ENCODE data around the gene KDM6A. TPM values are rescaled to one million over a fixed set of nuclear protein-coding genes. Genes with fewer than 3 reads are reported as not detected.
"Not testable (repeated sequence)": the region's sequence is repeated elsewhere in the genome, so short reads cannot be mapped to it uniquely, and the experiment has no call there.

KDM6A gene
- total RNA-seq, 6 donors from 2014 or later, result 19.9 to 62.0 (median 26.6) TPM

GRCh38 chrX:44931441-44931973 is 58.5 kb downstream of the KDM6A start:
- no peak overlapping the region for H3K4me3 ChIP-seq
- no peaks in the 10 kb centered on the region for H3K9me3 ChIP-seq
- WGBS, 2 donors, result 84 to 86% methylated on average over 4 of the region's 4 CpGs
- H3K36me3 ChIP-seq, result no peaks in the 10 kb centered on the region
- H3K27me3 ChIP-seq, result no peaks in the 10 kb centered on the region
- H3K27ac ChIP-seq, result no peak overlapping the region
- ATAC-seq (ENCODE audit: low FRiP score in 2 of 2), result no peak
- no peak for DNase-seq
- TF ChIP-seq POLR2A (IDR thresholded peaks at IDR 0.05) (no peak), EP300 (IDR thresholded peaks at IDR 0.05) (no peak), POLR2AphosphoS5 (IDR thresholded peaks at IDR 0.05) (no peak)
- TF ChIP-seq, protein P1, sequence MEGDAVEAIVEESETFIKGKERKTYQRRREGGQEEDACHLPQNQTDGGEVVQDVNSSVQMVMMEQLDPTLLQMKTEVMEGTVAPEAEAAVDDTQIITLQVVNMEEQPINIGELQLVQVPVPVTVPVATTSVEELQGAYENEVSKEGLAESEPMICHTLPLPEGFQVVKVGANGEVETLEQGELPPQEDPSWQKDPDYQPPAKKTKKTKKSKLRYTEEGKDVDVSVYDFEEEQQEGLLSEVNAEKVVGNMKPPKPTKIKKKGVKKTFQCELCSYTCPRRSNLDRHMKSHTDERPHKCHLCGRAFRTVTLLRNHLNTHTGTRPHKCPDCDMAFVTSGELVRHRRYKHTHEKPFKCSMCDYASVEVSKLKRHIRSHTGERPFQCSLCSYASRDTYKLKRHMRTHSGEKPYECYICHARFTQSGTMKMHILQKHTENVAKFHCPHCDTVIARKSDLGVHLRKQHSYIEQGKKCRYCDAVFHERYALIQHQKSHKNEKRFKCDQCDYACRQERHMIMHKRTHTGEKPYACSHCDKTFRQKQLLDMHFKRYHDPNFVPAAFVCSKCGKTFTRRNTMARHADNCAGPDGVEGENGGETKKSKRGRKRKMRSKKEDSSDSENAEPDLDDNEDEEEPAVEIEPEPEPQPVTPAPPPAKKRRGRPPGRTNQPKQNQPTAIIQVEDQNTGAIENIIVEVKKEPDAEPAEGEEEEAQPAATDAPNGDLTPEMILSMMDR (IDR thresholded peaks at IDR 0.05), result no peak
- H3K4me1 ChIP-seq, result peaks cover 0 to 30% (median 13%) of the 10 kb centered on the region in 4 donors

DNA sequence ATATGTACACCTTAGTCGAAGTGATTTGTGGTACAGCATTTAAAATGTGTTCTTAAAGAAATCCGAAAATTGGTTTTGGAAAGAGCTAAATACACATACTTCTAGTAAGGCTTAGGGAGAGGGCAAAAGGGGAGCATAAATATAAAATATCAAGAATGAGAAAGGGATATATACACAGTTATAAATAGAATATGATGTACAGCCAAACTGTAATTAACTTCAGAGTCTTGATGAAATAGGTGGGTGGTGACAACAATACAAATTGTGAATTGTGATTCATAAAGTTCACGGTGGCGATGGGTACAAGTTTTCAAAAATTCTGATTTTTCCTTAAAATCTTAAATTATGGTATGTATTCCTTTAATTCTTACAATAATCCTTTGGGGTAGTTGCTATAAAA is 62.2 kb downstream of the KDM6A start:
- Histone ChIP-seq H3K9me3 (no peaks in the 10 kb centered on the region), H3K27ac (no peak overlapping the region)

GRCh38 chrX:44935640-44936039 is 62.7 kb downstream of the KDM6A start:
- H3K4me3 ChIP-seq, result no peak overlapping the region
- 87 to 90% methylated on average over 4 to 5 of the region's 5 CpGs for WGBS, 2 donors

More for the DNA sequence above, 62.2 kb downstream of the KDM6A start:
- Histone ChIP-seq H3K4me3 (no peak overlapping the region), H3K27me3 (no peaks in the 10 kb centered on the region), H3K36me3 (no peaks in the 10 kb centered on the region), H3K4me1 (peaks cover 0 to 35% (median 18%) of the 10 kb centered on the region in 4 donors)
- TF ChIP-seq POLR2AphosphoS5 (IDR thresholded peaks at IDR 0.05) (no peak), EP300 (IDR thresholded peaks at IDR 0.05) (no peak), POLR2A (IDR thresholded peaks at IDR 0.05) (no peak)
- TF ChIP-seq, protein P1 (IDR thresholded peaks at IDR 0.05), result no peak
- DNase-seq (no peak), ATAC-seq (ENCODE audit: low FRiP score in 2 of 2) (no peak)
- 81 to 93% methylated on average over 4 of the region's 4 CpGs for WGBS, 2 donors

DNA sequence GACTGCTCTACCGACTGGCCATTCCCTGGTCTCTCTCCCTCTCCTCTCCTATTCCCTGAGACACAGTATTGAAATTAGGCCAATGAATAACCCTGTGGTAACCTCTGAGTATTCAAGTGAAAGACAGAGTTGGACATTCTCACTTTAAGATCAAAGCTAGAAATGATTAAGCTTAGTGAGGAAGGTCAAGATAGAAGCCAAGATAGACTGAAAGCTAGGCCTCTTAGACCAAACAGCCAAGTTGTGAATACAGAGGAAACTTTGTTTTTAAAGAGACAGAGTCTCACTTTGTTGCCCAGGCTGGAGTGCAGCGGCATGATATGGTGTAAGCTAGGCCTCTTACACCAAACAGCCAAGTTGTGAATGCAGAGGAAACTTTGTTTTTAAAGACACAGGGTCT is 64.6 kb downstream of the KDM6A start:
- TF ChIP-seq POLR2A (IDR thresholded peaks at IDR 0.05) (no peak), POLR2AphosphoS5 (IDR thresholded peaks at IDR 0.05) (no peak), EP300 (IDR thresholded peaks at IDR 0.05) (no peak)
- TF ChIP-seq, protein P1 (IDR thresholded peaks at IDR 0.05), result no peak
- Histone ChIP-seq H3K4me3 (no peak overlapping the region), H3K27me3 (no peaks in the 10 kb centered on the region), H3K9me3 (no peaks in the 10 kb centered on the region), H3K27ac (no peak overlapping the region), H3K36me3 (no peaks in the 10 kb centered on the region), H3K4me1 (peaks cover 0 to 35% (median 18%) of the 10 kb centered on the region in 4 donors)
- DNase-seq, result no peak
- WGBS, 2 donors, result 64 to 77% methylated on average over 2 of the region's 2 CpGs
- no peak for ATAC-seq (ENCODE audit: low FRiP score in 2 of 2)

More at GRCh38 chrX:44935640-44936039, 62.7 kb downstream of the KDM6A start:
- Histone ChIP-seq H3K27me3 (no peaks in the 10 kb centered on the region), H3K36me3 (no peaks in the 10 kb centered on the region), H3K4me1 (peaks cover 0 to 35% (median 18%) of the 10 kb centered on the region in 4 donors), H3K27ac (no peak overlapping the region), H3K9me3 (no peaks in the 10 kb centered on the region)
- ATAC-seq (ENCODE audit: low FRiP score in 2 of 2), result no peak
- TF ChIP-seq EP300 (IDR thresholded peaks at IDR 0.05) (no peak), POLR2AphosphoS5 (IDR thresholded peaks at IDR 0.05) (no peak), POLR2A (IDR thresholded peaks at IDR 0.05) (no peak)
- TF ChIP-seq, protein P1 (IDR thresholded peaks at IDR 0.05), result no peak
- no peak for DNase-seq

DNA sequence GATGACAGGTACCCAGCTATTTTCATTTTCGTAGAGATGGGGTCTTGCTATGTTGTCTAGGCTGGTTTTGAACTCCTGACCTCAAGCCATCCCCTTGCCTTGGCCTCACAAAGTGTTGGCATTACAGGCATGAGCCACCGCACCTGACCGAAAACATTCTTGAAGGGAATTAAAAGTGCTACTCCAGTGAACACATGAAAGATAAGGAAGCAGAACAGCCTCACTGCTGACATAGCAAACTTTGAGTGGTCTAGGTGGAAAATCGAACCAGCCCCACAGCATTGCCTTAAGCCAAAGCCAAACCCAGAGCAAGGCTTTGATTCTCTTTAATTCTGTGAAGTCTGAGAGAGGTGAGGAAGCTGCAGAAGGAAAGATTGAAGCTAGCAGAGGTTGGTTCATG is 65.1 kb downstream of the KDM6A start:
- ATAC-seq (ENCODE audit: low FRiP score in 2 of 2), result no peak
- Histone ChIP-seq H3K36me3 (no peaks in the 10 kb centered on the region), H3K4me1 (peaks cover 0 to 35% (median 18%) of the 10 kb centered on the region in 4 donors), H3K27me3 (no peaks in the 10 kb centered on the region), H3K4me3 (no peak overlapping the region), H3K27ac (no peak overlapping the region), H3K9me3 (no peaks in the 10 kb centered on the region)
- DNase-seq, result no peak
- WGBS, 2 donors, result 59 to 78% methylated on average over 4 of the region's 4 CpGs
- TF ChIP-seq EP300 (IDR thresholded peaks at IDR 0.05) (no peak), POLR2AphosphoS5 (IDR thresholded peaks at IDR 0.05) (no peak)

DNA sequence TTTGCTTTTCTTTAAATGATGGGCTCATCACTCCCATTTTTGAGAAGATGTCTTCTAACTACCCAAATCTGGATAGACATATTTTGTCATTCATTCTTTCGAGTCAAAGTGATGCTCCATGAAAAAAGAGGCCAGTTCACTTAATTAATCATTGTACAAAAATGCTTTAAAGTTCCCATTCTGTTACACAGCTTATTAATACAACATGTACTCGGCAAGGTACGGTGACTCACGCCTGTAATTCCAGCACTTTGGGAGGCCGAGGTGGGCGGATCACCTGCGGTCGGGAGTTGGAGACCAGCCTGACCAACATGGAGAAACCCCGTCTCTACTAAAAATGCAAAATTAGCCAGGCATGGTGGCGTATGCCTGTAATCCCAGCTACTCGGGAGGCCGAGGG is 67.6 kb downstream of the KDM6A start:
- not testable (repeated sequence) for H3K27ac ChIP-seq; H3K36me3 ChIP-seq; ATAC-seq (ENCODE audit: low FRiP score in 2 of 2); DNase-seq; H3K4me3 ChIP-seq; H3K9me3 ChIP-seq; H3K27me3 ChIP-seq
- H3K4me1 ChIP-seq, result peaks cover 0 to 22% (median 11%) of the 10 kb centered on the region in 4 donors
- WGBS, 2 donors, result 92 to 96% methylated on average over 11 to 12 of the region's 12 CpGs

All from upper lobe of left lung (tissue), 6 donors.